ENCODE measurements around the gene NEUROD6. TPM values are rescaled to one million over a fixed set of nuclear protein-coding genes. Genes with fewer than 3 reads are reported as not detected.

NEUROD6 gene
- total RNA-seq, 6 experiments from 2014 or later, result not detected

GRCh38 chr7:31358467-31358866, 17.9 kb upstream of the NEUROD6 start:
- 0 out of 2 replicates have a peak, but pooled peaks cover 5% of the 10 kb centered on the region for H3K36me3 Mint-ChIP-seq (ENCODE audit: low read depth)
- TF ChIP-seq CTCF (IDR thresholded peaks at IDR 0.05), result no peak
- H3K4me3 Mint-ChIP-seq, result no peak overlapping the region
- no peaks in the 10 kb centered on the region for H3K4me1 Mint-ChIP-seq (ENCODE audit: low read depth)
- peaks cover 3% of the 10 kb centered on the region for H3K27me3 Mint-ChIP-seq (ENCODE audit: insufficient read depth)
- DNase-seq, result no peak
- no peak overlapping the region for H3K27ac Mint-ChIP-seq
- peaks cover 51% of the 10 kb centered on the region for H3K9me3 Mint-ChIP-seq

- no peak for DNase-seq
- Mint-ChIP-seq H3K4me1 (ENCODE audit: low read depth) (no peaks in the 10 kb centered on the region), H3K9me3 (peaks cover 36% of the 10 kb centered on the region), H3K27ac (no peak overlapping the region), H3K36me3 (ENCODE audit: low read depth) (no peaks in the 10 kb centered on the region; the same call in 1 of the 2 replicates), H3K27me3 (ENCODE audit: insufficient read depth) (no peaks in the 10 kb centered on the region), H3K4me3 (no peak overlapping the region)
- TF ChIP-seq CTCF (IDR thresholded peaks at IDR 0.05), result no peak
These were observed 4.9 kb upstream of the NEUROD6 start for GRCh38 chr7:31345421-31345820.

GRCh38 chr7:31343516-31344305, 3.2 kb upstream of the NEUROD6 start:
- no peaks in the 10 kb centered on the region for H3K4me1 Mint-ChIP-seq (ENCODE audit: low read depth)
- no peak overlapping the region for H3K27ac Mint-ChIP-seq
- peaks cover 40% of the 10 kb centered on the region for H3K9me3 Mint-ChIP-seq
- H3K27me3 Mint-ChIP-seq (ENCODE audit: insufficient read depth), result no peaks in the 10 kb centered on the region
- H3K36me3 Mint-ChIP-seq (ENCODE audit: low read depth), result no peaks in the 10 kb centered on the region; the same call in 1 of the 2 replicates
- H3K4me3 Mint-ChIP-seq, result no peak overlapping the region
- no peak for TF ChIP-seq CTCF (IDR thresholded peaks at IDR 0.05)
- DNase-seq, result no peak

GRCh38 chr7:31341141-31341540, 615 bp upstream of the NEUROD6 start:
- Mint-ChIP-seq H3K27me3 (ENCODE audit: insufficient read depth) (no peaks in the 10 kb centered on the region; the same call in 1 of the 2 replicates), H3K4me1 (ENCODE audit: low read depth) (no peaks in the 10 kb centered on the region), H3K4me3 (no peak overlapping the region), H3K27ac (no peak overlapping the region), H3K36me3 (ENCODE audit: low read depth) (no peaks in the 10 kb centered on the region; the same call in 1 of the 2 replicates), H3K9me3 (peaks cover 31% of the 10 kb centered on the region)
- DNase-seq, result no peak
- no peak for TF ChIP-seq CTCF (IDR thresholded peaks at IDR 0.05)

GRCh38 chr7:31340051-31340450, 475 bp downstream of the NEUROD6 start:
- no peak for TF ChIP-seq CTCF (IDR thresholded peaks at IDR 0.05)
- H3K4me3 Mint-ChIP-seq, result no peak overlapping the region
- peaks cover 7% of the 10 kb centered on the region; the same call in 1 of the 2 replicates for H3K27me3 Mint-ChIP-seq (ENCODE audit: insufficient read depth)
- H3K36me3 Mint-ChIP-seq (ENCODE audit: low read depth), result no peaks in the 10 kb centered on the region
- H3K4me1 Mint-ChIP-seq (ENCODE audit: low read depth), result no peaks in the 10 kb centered on the region
- no peak for DNase-seq
- H3K27ac Mint-ChIP-seq, result no peak overlapping the region
- peaks cover 27% of the 10 kb centered on the region for H3K9me3 Mint-ChIP-seq
